GM12864 (cell line): Measurements from ENCODE around the gene PARL.

Experiments
- DNase-seq: peaks from one replicate; pipeline ENCODE4 v3.0.0-alpha.2; 2011; ENCODE audit warnings: low read depth
- H3K4me3 ChIP-seq: 2 replicates; pipeline ENCODE4 v1.5.1; 2011; ENCODE audit warnings: mild to moderate bottlenecking, low read depth, low read length, control low read depth
- CTCF ChIP-seq: IDR thresholded peaks from 2 replicates; pipeline ENCODE4 v1.5.1; 2011; ENCODE audit warnings: low read depth, mild to moderate bottlenecking, moderate library complexity, low read length, control low read depth, inconsistent platforms; ENCODE audit errors: missing control alignments

The PARL gene

GRCh38 chr3:183912895-183913579 is 28.4 kb upstream of the PARL start:
- TF ChIP-seq CTCF, result no peak
- no peak overlapping the region for H3K4me3 ChIP-seq
- no peak for DNase-seq

GRCh38 chr3:183911763-183912506 is 27.3 kb upstream of the PARL start:
- H3K4me3 ChIP-seq, result no peak overlapping the region
- DNase-seq, result no peak
- no peak for TF ChIP-seq CTCF

- TF ChIP-seq CTCF, result no peak
- no peak overlapping the region for H3K4me3 ChIP-seq
- DNase-seq, result no peak
Observed at GRCh38 chr3:183911087-183911486, 26.4 kb upstream of the PARL start.

- no peak overlapping the region for H3K4me3 ChIP-seq
- no peak for DNase-seq
- no peak for TF ChIP-seq CTCF
Observed at GRCh38 chr3:183909030-183909600, 24.4 kb upstream of the PARL start.

GRCh38 chr3:183907911-183908331 is 23.2 kb upstream of the PARL start:
- H3K4me3 ChIP-seq, result no peak overlapping the region
- TF ChIP-seq CTCF, result no peak
- DNase-seq, result no peak

- no peak for TF ChIP-seq CTCF
- no peak overlapping the region for H3K4me3 ChIP-seq
- DNase-seq, result no peak
Observed at GRCh38 chr3:183907176-183907575, 22.5 kb upstream of the PARL start.
